Middle frontal gyrus (tissue), 1 donor: ENCODE data around the gene NCKAP5.

Experiments
- DNase-seq: peaks from one replicate; pipeline ENCODE4 v3.0.0-alpha.2; 2015; ENCODE audit warnings: low spot score; ENCODE audit errors: extremely low spot score

The NCKAP5 gene

DNA sequence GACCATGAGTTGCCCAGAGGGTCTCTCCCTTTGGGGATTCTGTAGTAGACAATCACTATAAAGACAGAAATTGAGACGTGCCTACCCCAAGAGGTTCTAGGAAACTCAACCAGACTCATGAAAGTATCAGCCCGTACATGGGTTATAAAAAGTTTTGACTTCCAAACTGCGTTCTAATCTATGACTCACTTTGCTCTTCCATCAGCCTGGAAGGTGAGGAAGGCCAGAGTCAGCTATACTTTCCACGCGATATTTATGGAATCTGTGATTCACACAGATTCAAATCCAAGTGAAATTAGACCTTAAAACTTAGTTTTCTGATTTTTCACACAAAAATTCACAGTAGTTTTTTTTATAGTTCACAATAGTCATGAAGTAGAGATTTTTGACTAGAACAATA is 890.6 kb downstream of the NCKAP5 start:
- DNase-seq, result no peak

DNA sequence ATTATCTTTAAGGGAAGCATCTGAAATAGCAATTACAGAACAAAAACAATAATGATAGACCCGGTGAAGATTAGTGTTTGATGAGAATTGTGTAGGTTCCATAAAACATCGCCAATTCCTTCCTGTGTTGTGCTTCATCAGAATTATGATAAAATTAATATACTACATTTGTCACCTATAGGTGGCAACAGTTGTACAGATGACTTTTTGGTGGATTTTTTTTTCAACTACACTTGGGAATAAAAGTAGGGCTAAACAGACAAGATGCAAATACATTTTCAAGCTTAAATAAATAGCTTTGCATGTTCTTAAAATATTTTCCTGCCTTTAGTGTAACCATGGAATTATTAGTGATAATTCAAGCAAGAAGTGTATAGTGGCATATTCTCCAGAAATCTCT is 891.3 kb downstream of the NCKAP5 start:
- no peak for DNase-seq

DNA sequence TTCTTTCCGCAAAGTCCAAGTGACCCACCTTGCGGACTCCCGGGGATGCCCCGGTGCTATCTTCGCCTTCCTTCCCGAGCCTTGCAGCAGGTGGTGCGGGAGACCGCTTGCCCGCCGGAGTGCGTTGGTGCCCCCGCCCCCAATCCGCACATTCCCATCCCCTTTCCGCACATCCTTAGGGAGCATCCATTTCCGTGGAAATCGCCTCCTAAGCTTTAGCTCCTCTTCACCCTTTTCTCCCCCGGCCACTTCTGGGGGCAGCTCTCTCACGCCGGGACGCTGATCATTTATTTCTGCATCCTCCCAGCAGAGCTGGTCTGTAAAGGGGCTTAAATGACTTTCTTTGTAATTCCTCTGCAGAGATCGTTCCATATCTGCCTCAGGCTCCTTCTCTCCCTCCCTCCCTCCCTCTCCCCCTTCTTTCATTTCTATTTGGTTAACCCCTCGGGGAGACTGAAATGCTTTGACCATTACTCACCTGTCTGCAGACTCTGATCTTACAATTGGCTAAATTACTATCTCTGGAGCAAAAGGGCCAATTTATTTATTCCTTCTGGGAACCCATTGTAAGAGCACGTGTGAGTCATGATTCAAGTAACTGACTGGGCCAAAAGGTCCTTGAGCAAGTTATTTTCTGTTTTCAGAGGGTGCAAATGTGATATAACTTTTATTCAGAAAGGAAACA is 897.0 kb downstream of the NCKAP5 start:
- no peak for DNase-seq

DNA sequence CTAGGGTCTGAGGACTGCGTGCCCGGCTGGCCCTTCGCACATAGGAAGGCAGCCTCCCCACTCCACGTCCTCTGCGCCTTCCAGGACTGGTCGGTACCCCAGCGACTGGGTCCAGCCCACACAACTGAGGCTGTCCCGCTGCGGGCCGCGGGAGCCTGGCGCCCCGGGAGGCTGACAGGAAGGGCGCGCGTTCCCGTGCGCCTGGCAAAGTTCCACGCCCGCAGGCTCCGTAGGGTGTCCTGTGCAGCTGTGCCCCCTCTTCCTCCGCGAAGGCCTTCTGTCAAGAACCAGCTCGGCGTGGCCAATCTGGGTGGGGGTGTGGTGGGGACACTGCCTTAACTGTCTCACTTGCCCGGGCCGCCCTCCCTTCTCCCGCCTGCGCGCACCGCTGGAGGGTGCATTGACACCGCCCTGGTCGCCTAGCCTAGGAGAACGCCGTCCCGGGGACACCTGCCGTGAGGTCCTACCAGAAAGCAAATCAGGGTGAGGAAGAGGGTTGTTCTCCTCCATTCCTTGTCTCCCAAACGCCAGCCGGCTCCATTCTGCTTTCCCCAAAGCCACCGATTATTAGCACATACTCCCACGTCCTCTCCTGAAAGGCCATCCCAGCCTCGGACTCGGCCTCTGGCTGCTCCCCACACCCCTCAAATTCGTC is 897.6 kb downstream of the NCKAP5 start:
- no peak for DNase-seq

DNA sequence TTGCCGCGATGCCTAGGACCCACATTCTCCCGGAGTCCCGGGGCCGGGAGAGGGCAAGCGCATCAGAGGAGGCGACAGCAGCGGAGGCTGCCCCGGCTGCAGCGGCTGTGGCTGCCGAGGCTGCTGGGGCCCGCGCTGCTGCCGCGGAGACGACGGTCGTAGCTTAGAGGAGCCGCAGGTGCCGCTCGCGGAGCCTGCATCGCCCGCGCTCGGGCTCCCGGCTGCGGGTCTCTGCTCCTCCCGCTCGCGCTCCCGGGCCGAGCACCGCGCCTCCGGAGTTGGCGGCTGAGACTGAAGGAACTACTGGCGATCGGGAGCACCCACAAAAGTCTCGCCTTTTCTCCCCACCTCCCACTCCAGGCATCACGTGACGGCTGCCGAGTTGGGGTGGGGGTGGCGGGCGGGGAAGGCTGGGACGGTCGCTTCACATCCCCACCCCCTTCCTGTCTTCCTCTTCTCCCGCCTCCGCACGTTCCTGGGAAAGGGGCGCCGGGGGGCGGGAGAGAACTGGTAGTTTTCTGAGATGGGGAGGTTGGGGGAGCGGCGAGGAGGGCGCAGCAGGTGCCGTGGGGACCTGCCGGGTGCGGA is 898.3 kb downstream of the NCKAP5 start, which contains the start of gene LYPD1:
LYPD1 (minus strand) TSS at position 298 of the 588 bp plus-strand sequence; CDS start at position 25, 273 bp downstream.
- no peak for DNase-seq

DNA sequence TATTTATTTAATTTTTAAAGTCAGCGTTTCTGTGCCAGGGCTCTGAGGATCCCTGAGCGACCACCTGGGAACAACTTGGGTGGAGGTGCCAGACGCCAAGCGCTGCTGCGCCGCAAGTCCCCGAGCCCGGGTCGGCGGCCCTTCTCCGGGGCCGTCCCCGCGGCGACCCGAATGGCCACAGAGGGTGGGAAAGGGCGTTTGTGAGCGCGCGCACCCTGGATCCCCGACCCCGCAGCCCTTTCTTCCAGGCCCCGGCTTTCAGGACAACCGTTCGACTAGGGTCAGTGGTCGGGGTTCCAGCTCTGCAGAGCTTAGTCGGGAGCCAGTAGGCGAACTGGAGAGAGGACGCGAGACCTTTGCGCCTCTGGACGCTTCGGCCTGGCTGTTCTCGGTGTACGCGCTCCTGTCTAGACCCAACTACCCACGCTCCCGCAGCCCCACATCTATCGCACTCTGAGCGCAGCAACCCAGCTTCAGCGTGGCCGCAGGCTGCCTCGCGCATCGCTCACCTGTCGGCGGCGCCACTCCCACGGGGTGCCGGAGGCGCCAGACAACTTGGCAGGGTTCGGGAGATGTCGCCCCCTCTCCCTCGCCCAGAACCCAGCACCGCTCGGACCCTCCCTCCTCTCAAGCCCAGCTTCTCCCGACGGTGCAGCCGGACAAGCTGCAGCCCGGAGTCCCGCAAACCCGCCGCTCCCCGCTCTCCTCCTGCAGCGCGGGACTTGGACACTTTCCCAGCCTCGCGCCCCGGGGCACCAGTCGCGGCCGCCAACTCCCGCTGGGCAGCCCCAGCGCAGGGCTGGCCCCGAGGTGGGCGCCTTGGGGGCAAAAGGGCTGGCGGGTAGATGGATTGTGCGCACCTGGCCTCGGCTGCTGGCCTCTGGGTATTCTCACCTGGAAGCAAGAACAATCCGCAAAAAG is 899.0 kb downstream of the NCKAP5 start:
- DNase-seq, result no peak

DNA sequence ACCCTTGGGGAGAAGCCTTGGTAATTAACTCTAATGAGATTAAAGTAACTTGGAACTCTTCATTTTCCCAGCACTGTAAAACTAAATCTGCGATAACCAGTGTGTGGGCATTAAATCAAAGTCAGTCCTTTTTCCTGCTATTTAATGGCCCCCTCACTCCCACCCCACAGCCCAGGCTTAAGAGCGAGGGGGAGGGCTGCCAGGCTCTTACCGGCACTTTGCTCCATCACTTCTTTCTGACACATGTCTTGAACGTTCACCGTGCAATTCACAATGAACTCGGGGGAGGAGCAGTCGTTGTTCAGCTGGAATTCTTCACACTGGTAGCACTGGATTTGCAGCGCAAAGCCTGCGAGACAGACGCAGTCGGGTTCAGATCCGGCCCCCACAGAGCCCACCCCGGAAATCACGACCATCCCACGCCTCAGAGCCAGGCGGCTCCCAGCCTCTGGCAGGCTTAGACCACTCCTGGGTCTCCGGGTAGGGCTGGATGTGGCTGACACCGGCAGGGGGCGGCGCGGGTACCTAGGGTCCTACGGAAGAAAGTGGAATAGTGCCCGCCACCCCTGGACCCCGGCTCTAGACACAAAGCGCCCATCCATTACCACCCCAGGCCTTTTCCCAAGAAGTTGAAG is 900.0 kb downstream of the NCKAP5 start:
- no peak for DNase-seq

DNA sequence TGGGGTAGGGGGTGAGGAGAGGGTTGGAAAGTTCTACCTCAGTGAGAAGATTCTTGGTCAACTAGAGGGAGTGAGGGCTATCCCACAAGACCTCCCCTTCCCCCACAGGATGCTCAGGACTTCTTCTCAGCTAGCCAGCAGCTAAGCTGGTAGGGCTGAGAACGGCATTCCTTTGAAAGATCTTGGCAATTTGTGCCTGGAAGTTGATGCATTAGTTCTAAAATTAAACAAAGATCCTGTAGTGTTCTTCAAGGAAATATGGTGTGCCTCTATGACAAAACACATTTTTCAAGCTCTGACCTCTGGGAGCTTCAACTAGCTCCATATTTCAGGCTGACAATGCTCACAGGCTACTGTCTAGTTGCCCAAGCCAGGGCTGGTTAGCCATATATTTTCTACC is 900.6 kb downstream of the NCKAP5 start:
- DNase-seq, result no peak

DNA sequence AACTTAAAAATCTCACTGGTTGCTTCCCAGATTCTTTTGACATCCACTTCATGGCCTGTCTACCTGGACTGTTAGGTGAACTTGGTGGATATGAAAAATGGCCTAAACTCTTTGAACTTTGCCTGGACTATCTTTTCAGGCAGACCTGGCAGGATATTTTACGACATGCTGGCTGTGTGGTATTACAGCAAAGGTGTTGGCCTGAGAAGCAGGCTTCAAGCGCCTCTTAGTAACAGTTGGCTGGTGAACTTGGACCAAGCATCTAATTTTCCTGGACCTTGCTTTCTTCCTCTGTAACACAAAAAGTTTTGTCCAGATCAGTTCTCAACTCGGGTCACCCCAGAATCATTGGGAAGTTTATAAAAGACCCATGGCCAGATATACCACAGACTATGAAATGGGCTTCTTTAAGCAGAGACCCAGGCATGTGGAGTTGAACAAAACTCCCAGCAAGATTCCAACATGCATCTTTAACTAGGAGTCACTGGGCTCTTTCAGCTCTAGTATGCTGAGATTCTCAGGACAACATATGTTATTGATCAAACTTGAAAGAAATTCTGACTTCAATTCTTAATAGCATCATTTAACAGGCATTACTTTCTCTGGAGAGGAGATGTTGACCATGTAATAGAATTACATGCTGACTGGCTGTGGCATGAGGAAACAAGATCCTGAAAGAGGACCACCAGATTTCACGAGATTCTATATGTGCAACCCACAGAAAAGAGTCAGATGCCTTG is 902.7 kb downstream of the NCKAP5 start:
- DNase-seq, result no peak

DNA sequence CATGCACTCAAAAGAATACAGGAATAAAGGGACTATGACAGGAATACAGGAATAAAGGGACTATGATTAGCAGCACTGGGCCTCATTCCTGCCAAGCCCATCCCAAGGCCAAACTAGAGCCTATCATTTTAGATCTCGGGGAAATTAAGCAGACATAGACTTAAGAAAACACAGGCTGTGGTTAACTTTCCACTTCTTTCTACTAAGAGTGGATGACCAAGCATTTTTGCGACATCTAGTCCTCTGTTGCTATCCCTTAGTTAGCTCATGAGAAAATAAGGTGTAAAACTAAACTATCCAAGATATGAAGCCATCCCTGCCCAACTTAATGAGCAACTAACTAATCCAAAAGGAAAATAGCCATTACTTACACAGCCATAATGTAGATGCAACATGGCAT is 904.2 kb downstream of the NCKAP5 start:
- DNase-seq, result no peak

DNA sequence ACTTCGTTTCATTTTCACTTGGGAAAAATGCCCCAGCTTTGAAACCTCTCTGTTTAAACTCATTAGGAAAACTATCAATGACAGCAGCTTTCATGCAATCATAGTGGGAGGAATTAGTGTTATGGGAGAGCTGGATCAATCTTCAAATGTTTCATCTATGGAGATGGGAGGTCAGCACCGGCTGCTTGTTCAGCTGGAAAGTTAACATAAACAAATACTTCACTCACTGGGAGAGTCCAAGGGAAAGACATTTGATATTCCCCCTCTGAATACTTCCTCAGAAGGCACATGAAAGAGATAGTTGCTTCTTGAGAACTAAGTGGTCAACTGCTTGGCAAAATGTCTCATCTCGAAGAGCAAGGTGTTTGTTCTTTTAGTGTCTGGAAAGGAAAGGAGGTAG is 905.5 kb downstream of the NCKAP5 start:
- no peak for DNase-seq

DNA sequence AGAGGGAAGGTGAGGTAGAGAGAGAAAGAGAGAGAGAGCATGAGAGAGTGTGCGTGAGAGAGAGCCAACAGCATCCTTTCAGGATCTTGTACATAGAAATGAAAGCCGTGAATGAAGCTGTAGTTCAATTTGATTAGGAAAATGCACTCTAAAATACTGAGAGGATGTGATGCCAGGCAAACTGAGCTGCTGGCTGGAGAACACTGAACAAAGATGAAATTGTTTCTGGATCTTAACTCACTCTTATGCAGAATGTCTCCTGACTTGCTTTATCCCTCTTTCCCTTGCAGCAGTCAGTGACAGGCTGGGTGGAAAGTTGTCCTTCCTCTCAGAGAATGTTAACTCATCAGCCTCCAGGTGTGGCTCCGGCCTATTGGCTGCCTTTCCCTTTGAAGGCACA is 908.9 kb downstream of the NCKAP5 start:
- DNase-seq, result no peak

DNA sequence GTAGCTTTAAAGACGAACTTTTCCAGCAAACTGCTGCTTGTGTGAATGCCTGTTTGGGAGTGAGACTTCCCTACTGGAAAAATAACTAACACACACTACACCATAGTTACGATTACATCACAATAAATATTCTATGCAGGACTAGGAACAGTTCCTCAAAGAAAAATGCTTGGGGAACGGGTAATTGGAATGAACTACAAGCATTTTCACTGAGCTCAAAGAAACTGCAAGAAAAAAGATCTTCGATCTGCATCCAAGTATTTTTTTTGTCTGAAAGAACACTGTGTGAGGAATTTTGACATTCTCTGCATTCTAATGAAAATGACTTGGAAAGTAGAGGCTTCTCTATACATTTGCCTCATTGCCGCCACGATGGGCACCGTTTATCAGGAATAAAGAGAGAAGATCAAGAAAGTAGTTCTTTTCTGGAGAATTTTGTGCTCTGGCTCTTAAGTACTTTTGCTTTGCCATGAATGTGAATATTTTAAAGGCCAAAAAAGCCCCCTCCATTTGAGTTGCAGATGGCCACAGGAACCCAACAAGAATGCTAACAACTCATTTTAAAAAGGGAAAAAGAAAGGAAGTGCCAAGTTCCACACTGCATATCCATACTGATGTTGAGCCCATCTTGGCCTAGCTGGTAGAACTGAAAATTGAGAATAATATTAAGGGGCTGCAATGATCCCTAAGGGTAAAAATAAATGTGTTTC is 911.8 kb downstream of the NCKAP5 start:
- no peak for DNase-seq

DNA sequence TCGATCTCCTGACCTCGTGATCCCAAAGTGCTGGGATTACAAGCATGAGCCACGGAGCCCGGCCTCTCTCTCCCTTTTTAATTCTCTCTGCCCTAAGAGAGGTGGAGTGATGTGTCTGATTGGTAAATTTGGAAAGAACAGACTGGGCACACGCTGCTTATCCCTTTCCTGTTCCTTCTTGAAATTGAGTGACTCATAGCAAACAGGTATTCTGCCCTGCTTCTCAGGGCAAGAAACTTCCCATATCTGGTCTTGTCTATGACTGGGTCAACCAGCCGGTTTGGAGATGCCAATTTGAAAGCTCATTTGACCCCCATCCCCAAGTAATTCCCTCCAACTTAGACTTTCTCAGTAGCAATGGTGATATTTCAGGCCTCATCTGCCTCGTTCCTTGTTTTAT is 913.3 kb downstream of the NCKAP5 start:
- DNase-seq, result no peak

DNA sequence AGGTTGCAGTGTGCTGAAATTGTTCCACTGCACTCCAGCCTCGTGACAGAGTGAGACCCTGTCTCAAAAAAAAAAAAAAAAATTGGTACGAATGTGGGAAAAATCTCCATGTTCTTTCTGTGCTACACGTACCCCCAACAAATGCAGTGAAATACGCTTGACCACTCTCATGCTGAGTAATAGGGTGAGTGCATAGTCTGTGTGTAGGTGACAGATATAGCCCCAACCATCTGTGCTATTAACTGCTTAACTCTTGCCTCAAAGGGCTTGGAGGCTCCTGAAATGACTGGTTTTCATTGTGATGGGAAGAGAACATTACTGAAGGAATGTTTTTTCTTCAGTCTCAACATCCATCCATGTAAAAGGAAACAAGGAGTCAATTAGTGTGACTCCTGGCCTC is 913.9 kb downstream of the NCKAP5 start:
- DNase-seq, result no peak

DNA sequence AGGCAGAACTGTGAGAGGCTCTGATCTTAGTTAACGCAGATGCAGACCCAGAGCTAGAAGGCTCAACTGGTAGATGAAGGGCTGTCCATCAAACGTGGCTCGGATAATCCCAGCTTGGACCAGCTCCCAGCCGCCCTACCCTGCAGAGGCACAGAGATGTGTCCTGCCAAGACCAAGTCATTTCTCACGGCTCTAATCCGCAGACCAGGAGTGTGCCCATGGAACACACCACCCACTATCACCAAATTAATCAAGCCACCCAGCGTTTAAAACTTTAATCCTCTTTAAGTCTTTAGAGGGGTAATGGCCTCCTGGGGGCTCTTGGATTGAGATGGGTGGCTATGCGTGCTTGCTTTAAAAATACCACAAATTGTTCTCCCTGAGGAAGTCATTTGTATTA is 915.8 kb downstream of the NCKAP5 start:
- DNase-seq, result no peak

DNA sequence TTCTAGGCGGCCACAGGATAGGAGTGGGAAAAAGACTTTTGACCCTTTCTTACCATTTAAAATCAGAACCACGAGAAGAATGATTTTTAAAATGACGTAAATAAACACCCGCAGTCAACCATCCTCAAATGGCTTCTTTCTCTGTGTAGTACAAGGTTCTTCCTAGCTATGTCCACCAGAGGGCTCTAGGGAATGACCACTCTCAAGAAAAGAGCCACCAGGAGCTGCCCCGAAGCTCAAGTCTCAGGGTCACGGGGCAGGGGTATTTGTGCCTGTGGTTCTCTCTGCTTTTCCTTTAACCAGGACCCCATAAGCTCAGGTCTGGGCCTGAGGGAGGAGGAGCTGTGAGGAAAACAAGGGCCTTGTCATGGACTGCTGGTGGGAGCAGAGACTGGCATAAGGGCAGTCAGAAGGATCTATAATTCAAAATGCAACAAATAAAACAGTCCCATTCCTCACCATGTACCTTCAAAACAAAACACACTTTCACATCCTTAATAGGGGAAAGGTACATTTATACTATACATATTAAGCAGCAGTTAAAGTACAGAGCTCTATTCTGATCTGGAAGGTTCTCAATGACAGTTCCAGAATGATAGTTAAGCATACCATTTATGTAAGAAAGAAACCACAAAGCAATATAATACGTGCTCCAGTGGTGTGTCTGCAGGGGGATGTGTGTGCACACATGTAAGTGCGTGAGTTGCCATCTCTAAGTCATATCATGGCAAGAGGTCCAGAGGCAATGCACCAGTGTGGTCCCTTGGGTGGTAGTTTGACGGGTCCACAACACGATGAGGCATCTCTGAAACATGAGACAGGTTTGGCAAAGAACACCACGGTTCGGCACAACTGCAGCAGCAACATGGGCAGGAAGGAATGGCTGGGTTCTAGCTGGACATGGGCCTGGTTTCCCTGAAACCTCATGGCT is 916.9 kb downstream of the NCKAP5 start:
- DNase-seq, result no peak

DNA sequence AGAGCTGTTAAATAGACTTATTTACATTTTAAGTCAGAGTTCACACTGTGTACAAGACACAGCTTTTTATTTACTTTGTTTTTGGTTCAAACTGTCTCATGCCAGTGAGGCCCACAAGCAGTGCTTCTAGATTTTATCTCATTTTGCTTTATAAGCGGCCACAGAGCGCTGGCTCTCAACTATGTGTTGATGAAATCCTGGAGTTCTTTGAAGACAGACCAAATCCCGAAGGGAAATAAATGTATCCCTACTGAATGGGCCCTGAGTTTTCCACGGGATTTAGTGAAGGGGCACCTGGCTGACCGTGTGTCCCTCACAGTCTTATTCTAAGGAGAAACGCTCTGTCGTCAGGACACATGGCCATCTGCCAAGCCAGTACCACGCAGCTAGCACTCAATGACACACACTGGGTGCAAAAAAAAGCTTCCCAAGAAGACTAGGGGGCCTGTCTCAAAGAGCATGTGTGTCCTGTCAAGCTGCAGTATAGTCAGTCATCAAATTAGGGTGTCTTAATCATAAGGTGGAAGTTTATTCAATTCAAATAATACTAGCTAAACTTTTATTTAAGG is 921.6 kb downstream of the NCKAP5 start:
- DNase-seq, result no peak
